Fibroblast of pulmonary artery (primary cell): ENCODE measurements around the gene ATP8B4.

Experiments used
- DNase-seq: peaks from one replicate; pipeline ENCODE4 v3.0.0-alpha.2; 2010; ENCODE audit warnings: low read depth
- H3K4me3 ChIP-seq: replicated peaks from 2 replicates; pipeline ENCODE4 v1.5.1; 2011; ENCODE audit warnings: low read depth, mild to moderate bottlenecking, control low read depth, low read length, moderate library complexity
- TF ChIP-seq, protein P1 (sequence below): IDR thresholded peaks from 2 replicates; pipeline ENCODE4 v1.5.1; 2011; ENCODE audit warnings: mild to moderate bottlenecking, control low read depth, low read length, inconsistent platforms; ENCODE audit errors: missing control alignments

The ATP8B4 gene

DNA sequence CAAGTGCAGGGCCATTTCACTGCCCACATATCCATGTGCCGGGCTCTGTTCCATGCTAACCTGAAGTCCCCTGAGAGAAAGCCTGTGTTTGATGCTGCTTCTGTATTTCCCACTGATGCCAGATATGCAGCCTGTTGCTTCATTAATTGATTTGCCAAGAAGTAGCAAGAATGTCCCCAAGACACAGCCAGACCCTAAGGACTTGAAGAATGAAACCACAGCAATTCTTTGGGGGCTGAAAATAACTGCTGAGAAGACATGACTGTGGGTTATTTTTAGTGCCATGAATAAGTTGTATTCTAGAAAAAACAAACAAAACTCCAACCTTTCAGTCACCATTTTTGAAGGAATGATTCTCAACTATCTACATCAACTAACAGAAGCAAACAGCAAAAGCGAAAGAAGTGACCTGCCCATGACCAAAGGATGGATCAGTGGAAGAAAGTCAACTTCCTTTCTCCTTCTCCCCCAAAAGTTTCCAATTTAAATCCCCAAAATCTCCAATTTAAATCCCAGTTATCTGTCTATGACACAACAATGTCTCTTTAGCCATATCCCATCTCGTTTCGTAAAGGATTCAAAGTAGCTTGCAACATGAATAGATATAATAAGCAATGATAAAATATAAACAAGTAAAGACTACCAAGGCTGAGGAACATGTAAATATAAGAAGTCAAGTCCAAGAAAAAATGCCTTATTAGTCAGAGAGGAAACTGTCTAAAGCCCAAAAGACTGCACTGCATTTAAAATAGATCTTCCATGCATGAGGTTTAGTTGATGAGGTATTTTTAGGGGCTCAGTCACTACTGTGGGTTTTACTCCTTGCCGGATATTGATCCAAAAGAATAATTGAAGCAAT lies 271.4 kb downstream of the ATP8B4 start:
- DNase-seq = peak; percentile 63
- H3K4me3 ChIP-seq = peak overlapping the region; percentile 4
- TF ChIP-seq, protein P1, sequence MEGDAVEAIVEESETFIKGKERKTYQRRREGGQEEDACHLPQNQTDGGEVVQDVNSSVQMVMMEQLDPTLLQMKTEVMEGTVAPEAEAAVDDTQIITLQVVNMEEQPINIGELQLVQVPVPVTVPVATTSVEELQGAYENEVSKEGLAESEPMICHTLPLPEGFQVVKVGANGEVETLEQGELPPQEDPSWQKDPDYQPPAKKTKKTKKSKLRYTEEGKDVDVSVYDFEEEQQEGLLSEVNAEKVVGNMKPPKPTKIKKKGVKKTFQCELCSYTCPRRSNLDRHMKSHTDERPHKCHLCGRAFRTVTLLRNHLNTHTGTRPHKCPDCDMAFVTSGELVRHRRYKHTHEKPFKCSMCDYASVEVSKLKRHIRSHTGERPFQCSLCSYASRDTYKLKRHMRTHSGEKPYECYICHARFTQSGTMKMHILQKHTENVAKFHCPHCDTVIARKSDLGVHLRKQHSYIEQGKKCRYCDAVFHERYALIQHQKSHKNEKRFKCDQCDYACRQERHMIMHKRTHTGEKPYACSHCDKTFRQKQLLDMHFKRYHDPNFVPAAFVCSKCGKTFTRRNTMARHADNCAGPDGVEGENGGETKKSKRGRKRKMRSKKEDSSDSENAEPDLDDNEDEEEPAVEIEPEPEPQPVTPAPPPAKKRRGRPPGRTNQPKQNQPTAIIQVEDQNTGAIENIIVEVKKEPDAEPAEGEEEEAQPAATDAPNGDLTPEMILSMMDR = no peak

DNA sequence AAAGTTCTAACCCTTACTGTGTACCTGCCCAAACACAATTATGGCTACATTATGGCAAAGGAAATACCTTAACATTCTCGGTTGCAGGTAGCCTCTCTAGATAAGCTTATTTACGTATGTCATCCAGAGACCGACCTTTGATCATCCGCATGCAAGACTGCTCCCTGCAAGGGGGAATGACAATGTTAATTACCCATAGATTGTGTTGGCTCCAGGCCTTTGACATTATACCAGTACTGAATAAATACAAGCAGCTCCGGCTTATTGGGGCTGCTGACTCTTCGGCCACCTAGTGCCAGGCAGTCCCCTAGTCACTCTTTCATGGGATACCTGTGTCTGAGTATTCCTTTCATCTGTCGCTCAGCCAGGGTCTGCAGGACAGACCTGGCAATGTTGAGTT lies 274.6 kb downstream of the ATP8B4 start:
- TF ChIP-seq, protein P1 = no peak
- DNase-seq = no peak
- no peak overlapping the region for H3K4me3 ChIP-seq

DNA sequence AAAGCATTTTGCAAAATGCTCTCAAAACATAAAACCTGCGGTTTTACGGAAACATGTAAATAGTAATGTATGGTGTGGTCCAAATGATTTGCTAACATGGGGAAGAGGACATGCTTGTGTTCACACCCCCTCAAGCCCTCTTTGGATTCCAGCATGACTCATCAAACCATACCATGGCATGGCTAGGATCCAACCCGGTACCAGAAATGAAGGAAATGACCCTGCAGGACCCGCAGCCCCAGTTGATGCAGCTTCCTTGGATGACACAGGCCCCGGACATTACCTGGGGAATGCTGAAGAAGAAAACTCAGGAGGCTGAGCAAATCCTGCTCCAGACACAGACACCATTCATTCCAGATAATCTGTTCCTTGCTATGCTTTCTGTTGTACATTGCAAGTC lies 275.3 kb downstream of the ATP8B4 start:
- H3K4me3 ChIP-seq = no peak overlapping the region
- DNase-seq = no peak
- TF ChIP-seq, protein P1 = no peak

DNA sequence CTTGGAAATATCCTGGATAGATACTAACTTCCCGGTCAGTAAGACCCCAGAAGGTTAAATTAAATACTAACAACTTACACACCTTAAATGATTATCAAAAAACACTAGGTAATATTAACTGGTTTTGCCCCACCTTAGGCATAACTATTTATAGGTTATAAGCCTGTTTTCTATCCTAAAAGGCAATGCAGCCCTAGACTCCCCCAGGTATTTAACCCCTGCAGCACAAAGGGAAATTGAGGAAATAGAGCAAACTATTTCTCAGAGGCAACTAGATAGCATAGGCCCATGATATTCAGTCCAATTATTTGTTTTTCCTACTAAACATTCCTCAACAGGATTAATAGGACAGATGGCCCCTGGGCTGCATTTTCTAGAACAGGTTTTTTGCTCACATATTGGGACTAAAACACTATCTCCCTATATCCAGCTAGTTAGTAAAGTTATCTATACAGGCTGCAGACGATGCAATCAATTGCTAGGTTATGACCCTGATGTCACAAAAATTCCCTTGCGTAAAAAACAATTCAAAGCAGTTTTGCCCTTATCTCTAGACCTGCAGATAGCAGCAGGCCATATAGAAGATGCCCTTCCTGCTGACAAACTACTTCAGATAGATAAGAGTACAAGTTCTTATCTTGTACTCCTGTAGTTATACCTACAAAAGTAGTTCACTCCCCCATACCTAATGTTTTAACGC lies 276.9 kb downstream of the ATP8B4 start:
- TF ChIP-seq, protein P1 = no peak
- no peak for DNase-seq
- H3K4me3 ChIP-seq = no peak overlapping the region

DNA sequence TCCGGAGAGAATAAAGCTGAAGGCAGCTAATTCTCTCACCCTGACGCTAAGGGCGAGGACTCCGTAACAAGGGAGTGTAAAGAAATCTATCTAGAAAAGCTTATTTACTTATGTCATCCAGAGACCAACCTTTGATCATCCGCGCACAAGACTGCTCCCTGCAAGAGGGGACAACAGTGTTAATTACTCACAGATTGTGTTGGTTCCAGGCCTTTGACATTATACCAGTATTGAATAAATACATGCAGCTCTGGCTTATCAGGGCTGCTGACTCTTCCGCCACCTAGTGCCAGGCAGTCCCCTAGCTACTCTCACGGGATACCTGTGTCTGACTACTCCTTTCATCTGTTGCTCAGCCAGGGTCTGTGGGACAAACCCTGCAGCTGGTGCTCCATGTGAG lies 286.5 kb downstream of the ATP8B4 start:
- TF ChIP-seq, protein P1 = peak; percentile 30
- no peak overlapping the region for H3K4me3 ChIP-seq
- DNase-seq = peak; percentile 34

DNA sequence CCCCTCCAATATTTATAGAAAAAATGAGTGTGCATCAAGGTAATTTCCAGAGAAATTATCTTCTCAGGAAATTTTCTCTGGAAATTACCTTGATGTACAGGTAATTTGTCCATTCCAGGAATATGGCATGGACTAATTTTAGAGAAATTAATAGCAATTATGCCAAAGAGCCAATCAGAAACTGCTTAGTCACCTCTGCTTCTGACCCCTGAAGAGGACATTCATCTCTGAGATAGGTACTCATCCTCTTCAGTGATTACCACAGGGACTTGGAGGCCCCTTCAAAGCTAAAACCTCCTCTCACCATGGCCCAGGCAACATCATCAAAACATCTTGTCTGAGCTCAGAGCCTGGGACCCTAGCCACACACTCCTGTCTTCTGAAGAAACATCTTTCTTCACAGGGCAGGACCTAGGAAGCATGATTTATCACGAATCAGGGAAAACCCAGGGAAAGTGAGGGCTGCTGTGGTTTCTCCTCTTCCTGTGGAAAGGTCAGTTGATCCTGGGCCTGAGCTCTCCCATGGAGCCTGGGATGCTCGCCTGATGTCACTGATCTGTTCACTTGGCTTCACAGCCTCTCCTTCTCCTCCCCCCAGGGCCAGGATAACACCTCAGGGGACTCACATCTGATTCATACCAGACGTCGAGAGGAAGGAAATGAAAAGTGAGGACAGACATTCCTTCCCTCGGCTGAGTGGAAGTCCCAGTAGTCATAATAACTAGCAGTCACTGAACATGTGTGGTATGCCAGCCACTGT lies 287.6 kb downstream of the ATP8B4 start:
- peak; percentile 95 for DNase-seq
- H3K4me3 ChIP-seq = no peak overlapping the region
- TF ChIP-seq, protein P1 = no peak
